Lower leg skin (tissue), 3 donors: ENCODE data around the gene XYLT1.

Experiments used
- CTCF ChIP-seq, 3 donors: fragments of 450-650 bp; IDR thresholded peaks; one replicate each; pipeline ENCODE4 v1.5.1; 2016; ENCODE audit warnings: antibody characterized with exemption in 3 of 3, mild to moderate bottlenecking in 3 of 3, moderate library complexity in 2 of 3
- POLR2A ChIP-seq, 2 donors: fragments of 450-650 bp; IDR thresholded peaks; one replicate each; pipeline ENCODE4 v1.6.1; 2016 to 2017; ENCODE audit warnings: antibody characterized with exemption in 2 of 2, mild to moderate bottlenecking in 1 of 2, moderate library complexity in 1 of 2

GRCh38 chr16:17387256-17387655 lies 83.5 kb downstream of the XYLT1 start:
- TF ChIP-seq CTCF (IDR thresholded peaks at IDR 0.05) (no peak), POLR2A (IDR thresholded peaks at IDR 0.05) (no peak)
